RWPE1 (cell line): ENCODE results near the gene SEMG1.

Experiments used
- CTCF ChIA-PET: fragments of 350-600 bp; sonication (Branson Sonifier 250); formaldehyde crosslinking; extraction: SDS; loops from one replicate; lab custom pipeline; 2021; lab: Yijun Ruan, JAX
- POLR2A ChIA-PET: fragments of 400-600 bp; formaldehyde crosslinking; extraction: SDS; loops from one replicate; lab custom pipeline; 2020; ENCODE audit warnings: antibody characterized with exemption; ENCODE audit not compliant: low non-redundant PET; lab: Yijun Ruan, JAX
- DNase-seq: peaks from one replicate; pipeline ENCODE4 v3.0.0; 2012; ENCODE audit warnings: low spot score
- H3K27ac ChIP-seq: fragments of 450-650 bp; 2 replicates; pipeline ENCODE4 v1.5.1; 2017
- CTCF ChIP-seq: fragments of 450-650 bp; conservative IDR thresholded peaks from 2 replicates; pipeline ENCODE4 v1.5.1; 2017; ENCODE audit warnings: low read depth, mild to moderate bottlenecking

SEMG1 gene

GRCh38 chr20:45189861-45190260 is 17.0 kb upstream of the SEMG1 start:
- POLR2A ChIA-PET, result no interaction called here
- TF ChIP-seq CTCF, result no peak
- CTCF ChIA-PET, result interaction anchor here (0.5 kb wide), 1 partner anchor 696 kb away, joined by 3 read pairs; no protein-coding TSS in a partner anchor

DNA sequence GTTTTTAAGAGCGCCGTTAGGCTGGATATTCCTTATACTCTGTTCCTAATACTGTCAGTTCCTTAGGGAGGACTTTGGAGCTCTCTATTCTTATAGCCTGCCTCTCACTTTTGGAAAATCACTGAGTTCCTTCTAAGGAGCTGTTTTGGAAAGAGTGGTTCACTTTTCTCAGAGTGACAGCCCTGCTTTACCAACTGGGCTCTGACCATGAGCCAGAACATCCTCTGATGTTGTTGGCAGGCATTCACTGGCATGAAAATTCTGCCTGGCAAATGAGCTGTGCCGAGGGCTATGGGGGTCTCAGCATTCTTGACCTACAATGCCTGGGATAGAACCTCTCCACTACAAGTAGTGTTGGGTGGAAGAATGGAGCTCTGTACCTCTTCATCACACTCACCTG is 14.9 kb upstream of the SEMG1 start:
- ChIA-PET CTCF (interaction anchor here (0.6 to 1.7 kb wide), 2 partner anchors 30 to 53 kb away, joined by 3 read pairs; no protein-coding TSS in a partner anchor), POLR2A (no interaction called here)
- H3K27ac ChIP-seq, result no peak overlapping the region
- no peak for TF ChIP-seq CTCF
- no peak for DNase-seq

More at GRCh38 chr20:45189861-45190260, 17.0 kb upstream of the SEMG1 start:
- DNase-seq, result no peak
- H3K27ac ChIP-seq, result no peak overlapping the region

GRCh38 chr20:45193331-45193730 is 13.5 kb upstream of the SEMG1 start:
- POLR2A ChIA-PET, result no interaction called here
- no peak for DNase-seq
- H3K27ac ChIP-seq, result no peak overlapping the region
- TF ChIP-seq CTCF, result no peak
- CTCF ChIA-PET, result interaction anchor here (1.7 kb wide), 1 partner anchor 55 kb away, joined by 3 read pairs; no protein-coding TSS in a partner anchor

- ChIA-PET POLR2A (no interaction called here), CTCF (interaction anchor here (0.6 to 0.8 kb wide), 2 partner anchors 84 to 383 kb away, joined by 3 read pairs; no protein-coding TSS in a partner anchor)
- TF ChIP-seq CTCF, result no peak
- no peak overlapping the region for H3K27ac ChIP-seq
- DNase-seq, result no peak
Measured at GRCh38 chr20:45209924-45210323, 3.1 kb downstream of the SEMG1 start.

GRCh38 chr20:45211569-45212474 is 5.0 kb downstream of the SEMG1 start:
- POLR2A ChIA-PET, result no interaction called here

More at GRCh38 chr20:45211569-45212474, 5.0 kb downstream of the SEMG1 start:
- DNase-seq, result no peak
- no peak overlapping the region for H3K27ac ChIP-seq
- CTCF ChIA-PET, result no interaction called here
- no peak for TF ChIP-seq CTCF
